NCI-H2081 (cell line): Measurements from ENCODE around the gene ZNF107.
"Not testable (repeated sequence)": the region's sequence is repeated elsewhere in the genome, so short reads cannot be mapped to it uniquely, and the experiment has no call there.

Experiments
- DNase-seq, 2 experiments: peaks; one replicate each; lab custom pipeline; 2025; lab: John Stamatoyannopoulos, UW

The ZNF107 gene

GRCh38 chr7:64733550-64734240 lies 67.8 kb downstream of the ZNF107 start:
- no peak for DNase-seq

GRCh38 chr7:64736575-64736974 lies 70.6 kb downstream of the ZNF107 start:
- DNase-seq = no peak

GRCh38 chr7:64738403-64738802 lies 72.5 kb downstream of the ZNF107 start:
- DNase-seq = not testable (repeated sequence)

GRCh38 chr7:64738953-64739352 lies 73.0 kb downstream of the ZNF107 start:
- not testable (repeated sequence) for DNase-seq

GRCh38 chr7:64744680-64745079 lies 78.7 kb downstream of the ZNF107 start:
- no peak for DNase-seq

GRCh38 chr7:64747802-64748201 lies 81.9 kb downstream of the ZNF107 start:
- no peak for DNase-seq

GRCh38 chr7:64753032-64753431 lies 87.1 kb downstream of the ZNF107 start:
- no peak for DNase-seq

GRCh38 chr7:64755865-64756264 lies 89.9 kb downstream of the ZNF107 start:
- no peak for DNase-seq

- no peak for DNase-seq
These were observed 92.2 kb downstream of the ZNF107 start for GRCh38 chr7:64758151-64758550.
